ENCODE results near the gene SRGAP2B. TPM values are rescaled to one million over a fixed set of nuclear protein-coding genes. Genes with fewer than 3 reads are reported as not detected.
"Not testable (repeated sequence)": the region's sequence is repeated elsewhere in the genome, so short reads cannot be mapped to it uniquely, and the experiment has no call there.

SRGAP2B gene
- total RNA-seq, 2 experiments from 2014 or later, result 17.4 to 19.8 TPM

DNA sequence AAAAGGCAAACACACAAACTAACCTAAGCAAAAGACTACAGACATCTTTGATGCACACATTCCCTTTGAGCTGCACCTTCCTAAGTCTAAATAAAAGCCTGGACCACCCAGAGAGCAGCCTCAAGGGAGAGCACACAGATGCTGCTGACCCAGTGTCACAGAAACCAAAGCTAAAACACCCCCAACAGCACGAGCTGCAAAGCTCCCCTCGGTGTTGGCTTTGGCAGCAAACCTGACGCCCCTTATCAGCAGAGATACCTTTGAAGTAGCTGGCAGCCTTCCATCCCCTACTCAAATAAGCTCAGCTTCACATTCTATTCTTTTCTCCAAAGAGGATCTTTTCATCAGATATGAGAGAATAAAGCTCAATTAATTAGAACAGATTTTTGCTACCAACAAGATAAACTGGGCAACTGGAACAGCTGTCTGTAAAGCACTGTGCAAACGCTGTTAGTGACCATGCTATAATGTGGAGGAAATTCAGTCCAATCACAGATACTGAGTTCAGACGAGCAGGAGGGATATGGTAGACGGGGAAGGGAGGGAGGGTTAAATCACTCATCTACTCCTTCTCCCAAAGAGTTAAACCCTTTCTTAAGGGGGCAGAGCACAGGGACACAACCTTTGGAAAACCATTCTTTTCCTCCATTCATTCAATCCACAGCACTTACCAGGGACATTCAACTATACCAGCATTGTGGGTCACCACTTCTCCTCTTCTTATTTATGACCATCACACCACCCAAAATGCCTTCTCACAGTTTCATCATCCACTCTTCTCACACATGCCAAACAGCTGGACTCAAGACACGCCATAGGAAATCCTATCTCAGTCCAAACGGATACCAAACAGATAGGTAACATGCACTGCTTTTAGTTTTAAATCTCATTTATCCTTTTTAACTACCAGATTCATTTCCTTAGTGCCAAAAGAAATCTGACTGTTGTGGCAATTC lies 148.3 kb downstream of the SRGAP2B start:
- CTCF ChIA-PET; POLR2A ChIA-PET; H3K27me3 Mint-ChIP-seq; ATAC-seq; H3K9me3 Mint-ChIP-seq (ENCODE audit: low read depth); intact Hi-C loops (cut with DNase I, micrococcal nuclease); H3K4me1 Mint-ChIP-seq; H3K27ac Mint-ChIP-seq; H3K4me3 Mint-ChIP-seq; H3K36me3 Mint-ChIP-seq (ENCODE audit: low read depth); DNase-seq: not testable (repeated sequence)

DNA sequence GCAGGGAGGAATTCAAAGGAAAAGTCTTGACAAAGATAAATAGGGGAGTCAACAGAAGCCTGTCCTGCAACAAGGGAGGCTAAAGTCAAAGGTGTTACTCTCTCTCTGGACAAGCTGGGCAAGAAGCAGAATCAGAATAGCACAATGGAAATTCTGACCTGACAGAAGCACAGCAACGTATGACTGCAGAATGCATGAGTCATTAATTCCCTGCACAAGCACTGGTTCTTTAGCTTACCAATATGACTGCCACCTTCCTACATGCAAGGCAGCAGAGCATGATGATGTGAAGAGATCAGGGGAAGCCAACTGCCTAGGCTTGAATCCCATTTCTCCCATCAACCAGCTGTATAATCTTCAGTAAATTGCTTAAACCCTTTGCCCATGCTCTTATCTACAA lies 153.4 kb downstream of the SRGAP2B start:
- CTCF ChIA-PET; H3K27me3 Mint-ChIP-seq; DNase-seq; H3K36me3 Mint-ChIP-seq (ENCODE audit: low read depth); H3K4me1 Mint-ChIP-seq; intact Hi-C loops (cut with DNase I, micrococcal nuclease); H3K27ac Mint-ChIP-seq; POLR2A ChIA-PET; H3K9me3 Mint-ChIP-seq (ENCODE audit: low read depth); H3K4me3 Mint-ChIP-seq: not testable (repeated sequence)
- ATAC-seq, result peak; percentile 86

DNA sequence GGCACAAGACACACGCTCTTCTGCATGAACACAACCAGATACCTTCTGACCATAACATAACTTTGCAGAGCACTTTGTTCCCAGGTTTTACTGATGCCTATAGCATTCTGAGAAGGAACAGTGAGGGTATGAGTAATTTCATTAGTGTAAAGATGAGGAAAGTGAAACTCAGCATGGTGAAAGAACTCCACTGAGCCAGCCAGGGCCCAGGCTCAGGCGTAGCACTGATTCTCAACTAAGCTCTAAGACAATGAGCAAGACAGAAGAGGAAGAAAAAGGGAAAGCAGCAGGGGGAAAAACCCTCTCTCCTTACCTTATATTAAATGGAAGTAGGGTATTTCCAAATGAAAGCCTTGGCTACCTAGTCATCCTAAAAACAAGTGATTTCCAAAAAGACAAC lies 155.1 kb downstream of the SRGAP2B start:
- intact Hi-C loops (cut with DNase I, micrococcal nuclease); POLR2A ChIA-PET; H3K4me3 Mint-ChIP-seq; H3K36me3 Mint-ChIP-seq (ENCODE audit: low read depth); H3K9me3 Mint-ChIP-seq (ENCODE audit: low read depth); CTCF ChIA-PET; H3K27me3 Mint-ChIP-seq; DNase-seq; H3K4me1 Mint-ChIP-seq: not testable (repeated sequence)
- ATAC-seq, result peak; percentile 85
- H3K27ac Mint-ChIP-seq, result peak overlapping the region; percentile 83

DNA sequence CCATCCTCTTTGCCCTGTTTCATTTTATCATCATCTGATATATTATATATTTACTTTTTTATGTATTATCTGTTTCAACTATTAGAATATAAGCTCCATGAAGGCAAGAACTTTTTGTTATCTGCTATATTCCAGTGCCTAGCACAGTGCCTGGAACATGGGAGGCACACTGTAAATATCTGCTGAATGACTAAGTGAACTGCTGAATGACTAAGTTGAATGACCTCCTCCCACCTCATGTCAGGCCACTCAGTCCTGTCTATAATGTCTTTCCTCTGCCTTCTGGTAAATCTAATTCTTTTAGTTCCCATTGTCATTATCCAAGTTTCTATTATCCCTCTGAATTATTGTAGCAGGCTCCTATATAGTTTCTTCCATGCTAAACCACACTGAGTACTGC lies 156.5 kb downstream of the SRGAP2B start:
- intact Hi-C loops (cut with DNase I, micrococcal nuclease); ATAC-seq; H3K27ac Mint-ChIP-seq; H3K4me1 Mint-ChIP-seq; POLR2A ChIA-PET; H3K9me3 Mint-ChIP-seq (ENCODE audit: low read depth); H3K36me3 Mint-ChIP-seq (ENCODE audit: low read depth); CTCF ChIA-PET; DNase-seq; H3K4me3 Mint-ChIP-seq; H3K27me3 Mint-ChIP-seq: not testable (repeated sequence)

DNA sequence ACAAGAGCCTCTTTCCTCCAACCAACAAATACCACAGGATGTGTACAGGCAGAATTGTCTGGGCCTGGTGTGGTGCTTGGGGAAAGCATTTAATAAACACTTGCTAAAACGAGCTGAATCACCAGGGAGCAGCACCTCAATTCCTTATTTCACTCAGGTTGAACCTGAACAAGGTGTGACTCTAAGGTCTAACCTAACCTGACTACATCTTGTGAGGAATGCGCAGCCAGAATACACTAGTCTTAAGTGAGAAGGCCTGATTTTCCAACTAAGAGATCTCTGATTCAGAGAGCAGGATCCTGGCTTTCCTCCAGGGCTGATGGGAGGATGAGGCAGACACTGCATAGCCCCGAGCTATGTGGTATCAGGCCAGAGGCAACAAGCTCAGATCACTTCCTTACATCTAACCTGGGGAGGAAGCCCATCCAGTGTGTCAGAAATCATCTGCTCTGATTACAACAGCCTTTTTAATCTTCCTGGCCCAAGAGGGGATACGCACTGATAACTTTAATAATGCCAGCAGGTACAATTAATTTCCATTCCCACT lies 158.9 kb downstream of the SRGAP2B start:
- POLR2A ChIA-PET, H3K27me3 Mint-ChIP-seq: not testable (repeated sequence)

DNA sequence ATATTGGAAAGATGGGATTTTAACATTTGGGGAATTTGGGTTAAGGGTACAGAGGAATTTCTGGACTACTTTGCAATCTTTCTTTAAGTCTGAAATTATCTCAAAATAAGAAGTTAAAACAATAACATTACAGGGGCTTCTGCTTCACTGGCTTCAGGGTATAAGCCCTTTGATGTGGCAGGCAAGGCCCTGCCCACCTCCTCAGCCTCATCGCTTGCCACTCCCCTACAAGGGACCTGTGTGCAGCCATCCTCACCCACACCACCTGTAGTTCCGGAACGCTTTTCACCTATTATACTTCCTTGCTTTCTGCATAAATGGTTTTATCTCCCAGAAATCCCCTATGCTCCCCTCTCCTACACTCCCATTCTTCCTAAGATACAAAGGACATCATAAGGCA lies 159.8 kb downstream of the SRGAP2B start:
- H3K4me1 Mint-ChIP-seq; intact Hi-C loops (cut with DNase I, micrococcal nuclease); H3K27ac Mint-ChIP-seq; H3K36me3 Mint-ChIP-seq (ENCODE audit: low read depth); H3K9me3 Mint-ChIP-seq (ENCODE audit: low read depth); POLR2A ChIA-PET; H3K27me3 Mint-ChIP-seq; DNase-seq; ATAC-seq; CTCF ChIA-PET; H3K4me3 Mint-ChIP-seq: not testable (repeated sequence)

More for the DNA sequence above, 158.9 kb downstream of the SRGAP2B start:
- H3K4me3 Mint-ChIP-seq; CTCF ChIA-PET; H3K36me3 Mint-ChIP-seq (ENCODE audit: low read depth); H3K9me3 Mint-ChIP-seq (ENCODE audit: low read depth); ATAC-seq; H3K4me1 Mint-ChIP-seq; intact Hi-C loops (cut with DNase I, micrococcal nuclease); DNase-seq; H3K27ac Mint-ChIP-seq: not testable (repeated sequence)

DNA sequence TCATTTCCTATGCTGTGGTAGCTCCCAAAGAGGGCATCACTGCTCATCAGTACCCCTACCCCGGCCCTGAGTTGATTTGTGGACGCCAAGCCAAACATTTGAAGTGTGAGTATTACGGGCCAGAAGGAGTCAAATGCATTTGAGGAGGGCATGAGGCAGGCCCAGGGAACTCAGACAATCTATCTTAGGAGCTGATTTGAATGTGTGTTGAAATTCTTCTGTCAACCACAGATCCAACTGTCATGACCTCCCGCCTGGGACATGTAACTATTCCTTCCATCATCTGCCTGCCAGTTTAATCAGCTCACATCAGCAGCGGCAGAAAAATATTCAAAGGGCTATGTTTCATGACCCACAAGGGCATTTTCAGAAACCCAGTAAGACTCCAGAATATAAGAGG lies 162.1 kb downstream of the SRGAP2B start:
- H3K27me3 Mint-ChIP-seq; H3K27ac Mint-ChIP-seq; H3K36me3 Mint-ChIP-seq (ENCODE audit: low read depth); POLR2A ChIA-PET; intact Hi-C loops (cut with DNase I, micrococcal nuclease); H3K9me3 Mint-ChIP-seq (ENCODE audit: low read depth); DNase-seq; ATAC-seq; CTCF ChIA-PET; H3K4me1 Mint-ChIP-seq; H3K4me3 Mint-ChIP-seq: not testable (repeated sequence)

DNA sequence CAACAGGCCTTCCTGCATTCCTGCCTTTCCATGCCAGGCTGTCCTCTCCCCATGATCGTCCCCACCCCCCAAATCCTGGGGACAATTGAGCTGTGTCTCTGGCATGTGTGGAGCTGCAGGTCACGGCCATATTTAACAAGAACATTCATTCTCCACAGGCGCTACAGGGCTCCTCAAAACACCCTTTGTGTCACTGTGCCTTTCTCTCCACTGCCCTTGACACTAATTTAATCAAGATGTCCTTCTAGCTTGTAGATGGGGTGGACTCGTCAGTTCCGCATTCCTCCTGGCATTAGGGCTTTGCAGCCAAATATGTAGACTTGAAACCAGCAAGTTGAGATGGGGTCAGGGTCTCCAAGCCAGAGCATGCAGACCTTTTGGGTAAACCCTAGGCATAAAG lies 163.0 kb downstream of the SRGAP2B start:
- POLR2A ChIA-PET; H3K27ac Mint-ChIP-seq; DNase-seq; CTCF ChIA-PET; ATAC-seq; H3K27me3 Mint-ChIP-seq; intact Hi-C loops (cut with DNase I, micrococcal nuclease); H3K36me3 Mint-ChIP-seq (ENCODE audit: low read depth); H3K4me1 Mint-ChIP-seq; H3K9me3 Mint-ChIP-seq (ENCODE audit: low read depth); H3K4me3 Mint-ChIP-seq: not testable (repeated sequence)

DNA sequence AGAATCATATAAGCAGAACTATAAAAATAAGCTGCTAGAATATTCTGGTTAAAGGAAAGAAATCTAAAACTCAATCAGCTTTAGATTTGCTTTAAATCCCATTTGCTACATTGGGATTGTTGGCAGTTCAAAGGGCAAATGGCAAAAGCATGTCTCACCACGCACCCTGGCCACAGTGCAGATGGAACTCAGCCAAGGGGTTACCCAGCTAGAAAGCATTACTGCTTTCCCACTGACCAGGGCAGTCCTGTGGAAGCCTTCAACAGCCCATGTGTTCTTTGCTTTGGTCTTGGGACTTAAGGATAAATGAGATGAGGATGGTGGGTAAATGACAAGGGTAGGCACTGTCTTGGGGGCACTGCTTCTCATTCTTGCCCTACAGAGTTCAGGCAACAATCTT lies 163.6 kb downstream of the SRGAP2B start:
- H3K27ac Mint-ChIP-seq; ATAC-seq; H3K4me3 Mint-ChIP-seq; H3K9me3 Mint-ChIP-seq (ENCODE audit: low read depth); DNase-seq; H3K36me3 Mint-ChIP-seq (ENCODE audit: low read depth); intact Hi-C loops (cut with DNase I, micrococcal nuclease); CTCF ChIA-PET; H3K4me1 Mint-ChIP-seq; H3K27me3 Mint-ChIP-seq; POLR2A ChIA-PET: not testable (repeated sequence)

DNA sequence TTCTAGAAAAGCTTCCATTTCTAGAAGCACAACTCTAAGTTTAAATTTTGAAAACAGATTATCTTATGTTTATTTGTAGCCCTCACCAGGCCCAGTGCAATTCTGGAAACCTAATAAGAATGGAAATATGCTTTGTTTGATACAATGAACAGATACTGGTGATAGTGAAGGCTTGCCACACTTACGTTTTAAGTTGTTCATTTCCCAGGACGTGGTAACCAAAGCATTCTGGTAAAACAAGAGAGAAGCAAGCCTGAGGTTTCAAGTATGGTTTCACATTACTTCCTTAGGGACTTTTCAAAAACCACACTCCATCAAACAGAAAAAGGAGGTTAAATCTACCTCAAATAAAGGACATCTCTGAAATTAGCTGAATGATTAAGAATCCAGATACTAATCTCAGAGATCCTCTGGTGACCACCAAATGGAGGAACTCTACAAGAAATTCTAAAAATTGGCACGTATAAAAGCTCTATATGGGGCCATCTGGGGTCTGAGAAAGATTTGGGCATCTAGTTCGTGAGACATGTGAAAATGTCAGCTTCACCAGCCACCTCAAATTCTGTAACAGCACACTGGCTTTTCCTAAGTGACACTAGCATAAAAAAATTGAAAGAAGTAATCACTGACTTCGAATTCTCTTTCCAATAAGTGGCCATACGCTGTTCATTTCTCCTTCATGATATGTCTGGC lies 164.9 kb downstream of the SRGAP2B start:
- H3K27me3 Mint-ChIP-seq; DNase-seq; H3K36me3 Mint-ChIP-seq (ENCODE audit: low read depth); intact Hi-C loops (cut with DNase I, micrococcal nuclease); H3K9me3 Mint-ChIP-seq (ENCODE audit: low read depth); H3K4me1 Mint-ChIP-seq; CTCF ChIA-PET; POLR2A ChIA-PET; H3K27ac Mint-ChIP-seq; H3K4me3 Mint-ChIP-seq: not testable (repeated sequence)
- peak; percentile 74 for ATAC-seq

DNA sequence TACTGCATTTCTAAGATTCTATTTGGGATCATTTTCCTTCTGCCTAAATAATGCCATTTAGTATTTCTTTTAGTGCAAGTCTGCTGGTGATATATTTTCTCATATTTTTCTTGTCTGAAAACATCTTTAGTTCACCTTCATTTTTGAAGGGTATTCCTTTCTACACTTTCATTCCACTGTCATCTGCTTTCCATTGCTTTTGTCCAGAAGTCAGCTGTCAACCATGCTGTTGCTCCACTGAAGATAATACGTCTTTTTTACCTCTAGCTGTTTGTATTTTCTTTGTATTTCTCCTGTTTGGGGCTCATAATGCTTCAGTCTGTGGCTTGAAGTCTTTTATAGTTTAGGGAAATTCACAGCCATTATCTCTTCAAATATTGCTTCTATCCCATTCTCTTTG lies 167.8 kb downstream of the SRGAP2B start:
- CTCF ChIA-PET; intact Hi-C loops (cut with DNase I, micrococcal nuclease); H3K9me3 Mint-ChIP-seq (ENCODE audit: low read depth); H3K36me3 Mint-ChIP-seq (ENCODE audit: low read depth); H3K4me1 Mint-ChIP-seq; POLR2A ChIA-PET; H3K4me3 Mint-ChIP-seq; H3K27me3 Mint-ChIP-seq; DNase-seq; H3K27ac Mint-ChIP-seq; ATAC-seq: not testable (repeated sequence)

DNA sequence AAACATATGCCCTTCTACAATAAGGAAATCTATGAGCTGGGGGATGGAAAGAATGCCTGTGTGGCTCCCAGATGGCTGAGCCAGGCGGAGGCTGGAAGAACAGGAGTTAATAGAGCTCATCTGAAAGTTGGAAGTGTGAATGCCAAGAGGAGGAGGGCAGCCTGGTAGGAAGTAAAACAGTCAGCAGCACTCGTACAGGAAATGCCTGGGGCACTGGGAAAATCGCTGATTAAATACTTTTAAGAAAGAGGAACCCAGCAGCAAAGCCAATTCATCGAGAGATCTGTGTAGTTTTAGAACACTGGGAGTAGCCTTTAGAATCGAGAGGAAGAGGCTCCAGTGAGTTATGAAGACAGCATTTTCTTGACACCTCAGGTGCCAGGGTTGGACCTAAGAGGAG lies 171.5 kb downstream of the SRGAP2B start:
- CTCF ChIA-PET; H3K4me3 Mint-ChIP-seq; H3K4me1 Mint-ChIP-seq; H3K9me3 Mint-ChIP-seq (ENCODE audit: low read depth); H3K27ac Mint-ChIP-seq; H3K36me3 Mint-ChIP-seq (ENCODE audit: low read depth); POLR2A ChIA-PET; H3K27me3 Mint-ChIP-seq; intact Hi-C loops (cut with DNase I, micrococcal nuclease); DNase-seq; ATAC-seq: not testable (repeated sequence)

Measured in activated CD4-positive, alpha-beta T cell treated with anti-CD3 and anti-CD28 coated beads for 36 hours (primary cell).